Measurements from ENCODE around the gene LYPD4.
A peak's percentile ranks its signal among the peaks of the same experiment; 100 is the strongest.
"Not testable (repeated sequence)": the region's sequence is repeated elsewhere in the genome, so short reads cannot be mapped to it uniquely, and the experiment has no call there.

Gene LYPD4

DNA sequence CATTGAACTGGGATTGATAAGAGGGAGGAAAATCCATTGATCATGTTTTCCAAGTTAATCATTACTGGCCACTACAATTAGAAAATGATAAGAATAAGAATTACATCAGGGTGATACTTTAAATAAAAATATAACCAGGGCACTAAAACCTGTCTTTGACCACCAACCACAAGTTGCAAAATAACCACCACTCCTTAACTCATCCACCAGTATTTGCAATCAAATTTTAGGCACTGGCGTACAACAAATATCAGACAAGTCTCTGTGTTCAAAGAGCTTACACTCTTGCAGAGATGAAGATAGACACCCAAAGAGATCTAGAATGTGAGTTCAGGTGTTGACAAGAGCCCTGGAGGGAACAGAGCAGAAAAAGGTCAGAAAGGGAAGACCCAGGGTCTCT, 47.6 kb downstream of the LYPD4 start:
- no peak for DNase-seq

DNA sequence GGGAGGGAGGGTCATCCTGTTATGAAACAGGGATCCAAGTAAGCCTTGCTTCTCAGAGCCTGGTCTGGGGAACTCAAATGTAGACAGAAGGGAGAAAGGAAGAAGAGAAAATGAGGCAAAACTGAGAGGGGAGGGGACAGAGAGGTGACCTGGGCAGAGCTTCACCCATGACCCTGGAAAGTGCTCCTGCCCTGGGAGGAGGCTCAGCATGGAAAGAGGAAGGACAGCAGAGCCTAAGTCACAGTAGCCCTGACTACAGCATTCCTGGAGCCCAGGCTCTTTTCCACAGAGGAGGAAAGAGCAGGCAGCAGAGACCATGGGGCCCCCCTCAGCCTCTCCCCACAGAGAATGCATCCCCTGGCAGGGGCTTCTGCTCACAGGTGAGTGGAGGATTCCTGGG, 48.1 kb downstream of the LYPD4 start, which contains the start of gene CEACAM3:
Gene CEACAM3, plus strand, starts transcription at position 226 of the 400 bp plus-strand sequence. Its CDS starts 91 bp downstream, at position 317.
- no peak for DNase-seq

- DNase-seq: peak; percentile 9
Measured at GRCh38 chr19:41795031-41795461, 49.4 kb downstream of the LYPD4 start.

GRCh38 chr19:41793414-41793727, 51.1 kb downstream of the LYPD4 start:
- DNase-seq: no peak

DNA sequence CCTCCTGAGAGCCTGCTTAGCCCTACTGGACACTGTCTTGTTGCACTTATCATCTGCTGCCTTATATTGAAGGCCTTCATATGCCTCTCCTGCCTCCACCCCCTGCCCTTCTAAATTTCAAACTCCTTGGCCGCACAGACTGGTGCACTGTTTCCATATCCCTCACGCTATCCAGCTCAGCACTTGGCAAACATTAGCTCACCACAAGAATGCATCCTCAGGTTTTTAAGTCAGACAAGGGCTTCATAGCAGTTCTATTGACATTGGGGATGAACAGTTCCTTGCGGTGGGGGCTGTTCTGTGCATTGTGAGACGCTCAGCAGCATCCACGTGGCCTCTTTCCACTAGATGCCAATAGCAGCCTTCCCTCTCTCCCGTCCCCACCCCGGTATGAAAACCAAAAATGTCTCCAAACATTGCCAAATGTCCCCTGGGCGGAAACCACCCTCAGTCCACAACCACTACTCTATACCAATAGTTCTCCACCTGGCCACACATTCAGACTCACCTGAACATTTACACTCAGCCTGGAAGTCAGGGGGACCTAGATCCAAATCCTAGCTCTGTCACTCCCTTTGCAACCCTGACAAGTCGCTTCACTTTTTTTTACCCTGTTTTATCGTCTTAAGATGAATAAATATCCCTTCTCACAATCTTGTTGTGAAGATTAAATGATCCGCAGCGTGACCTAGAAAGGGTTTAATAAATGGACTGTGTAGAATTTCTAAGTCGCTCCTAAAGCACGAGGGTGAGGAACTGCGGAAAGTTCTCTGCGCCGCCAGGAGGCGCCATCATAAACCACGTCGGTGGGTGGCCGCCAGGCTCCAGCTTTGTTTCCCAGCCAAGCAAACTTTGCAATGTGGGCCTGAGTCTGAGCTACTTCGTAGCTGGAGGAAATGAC, 51.7 kb downstream of the LYPD4 start:
- DNase-seq: peak; percentile 13

DNA sequence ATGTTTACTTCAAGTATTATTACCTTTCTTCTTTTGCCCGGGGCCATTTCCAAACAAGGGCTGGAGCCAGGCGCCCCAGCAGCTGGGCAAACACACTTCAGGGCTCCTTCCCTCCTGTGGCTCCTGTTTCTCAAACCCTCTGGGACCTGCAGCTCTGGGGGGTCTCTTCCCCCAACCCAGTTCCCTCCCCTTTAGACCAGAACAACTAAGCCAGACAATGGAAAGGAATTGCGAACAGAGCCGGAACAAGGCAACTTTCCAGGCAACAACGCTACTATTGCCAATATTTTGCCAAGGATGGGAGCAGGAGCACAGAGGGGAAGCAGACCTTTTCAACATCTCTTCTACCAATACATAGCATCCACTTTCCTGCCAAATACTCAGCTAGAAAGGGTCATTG, 55.4 kb downstream of the LYPD4 start:
- not testable (repeated sequence) for DNase-seq

DNA sequence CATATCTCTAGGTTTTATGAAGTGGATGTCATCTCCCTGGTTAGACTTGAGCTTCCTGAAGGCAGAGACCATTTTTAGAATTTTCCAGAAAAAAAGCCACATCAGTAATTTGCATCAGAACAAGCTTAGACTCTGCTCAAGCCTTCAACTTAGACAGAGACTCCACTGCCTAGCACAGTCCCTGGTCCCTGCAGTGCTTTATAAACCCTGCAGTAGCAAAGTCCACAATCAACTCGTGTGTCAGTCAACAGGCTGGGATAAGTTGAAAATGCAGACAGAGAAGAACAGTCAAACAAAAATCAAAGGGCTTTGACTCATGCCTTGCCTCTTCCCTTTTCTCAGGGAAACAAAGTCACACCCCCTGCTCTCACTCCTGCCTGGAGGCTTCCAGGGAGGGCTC, 56.0 kb downstream of the LYPD4 start:
- DNase-seq: not testable (repeated sequence)
